Tibial artery (tissue), 4 donors: ENCODE data around the gene BMP6.

ENCODE experiments used
- DNase-seq, 2 donors: peaks; one replicate each; pipeline ENCODE4 v3.0.0-alpha.2; 2019
- H3K27ac ChIP-seq, 2 donors: fragments of 200-600 bp; sonication (generic) in 1 of 2; 1 replicate in 1 of 2; 2 replicates in 1 of 2; pipeline ENCODE4 v1.5.1; 2018 to 2019; ENCODE audit warnings: mild to moderate bottlenecking in 1 of 2
- H3K27me3 ChIP-seq, 2 donors: fragments of 200-600 bp; sonication (generic) in 1 of 2; one replicate each; pipeline versions ENCODE4 v1.5.1 to v1.6.0; 2016 to 2019
- H3K36me3 ChIP-seq, 3 donors: fragments of 200-600 bp; sonication (generic) in 2 of 3; one replicate each; pipeline ENCODE4 v1.5.1; 2016 to 2019; ENCODE audit warnings: mild to moderate bottlenecking in 2 of 3
- H3K4me1 ChIP-seq, 4 donors: fragments of 200-600 bp; sonication (generic) in 2 of 4; 1 replicate in 3 of 4; 2 replicates in 1 of 4; pipeline ENCODE4 v1.5.1; 2016 to 2019
- H3K4me3 ChIP-seq, 2 donors: fragments of 200-600 bp; sonication (generic) in 1 of 2; 1 replicate in 1 of 2; 2 replicates in 1 of 2; pipeline ENCODE4 v1.5.1; 2018 to 2019; ENCODE audit warnings: mild to moderate bottlenecking in 2 of 2
- H3K9me3 ChIP-seq, 3 donors: fragments of 200-600 bp; sonication (generic) in 1 of 3; one replicate each; pipeline ENCODE4 v1.5.1; 2016 to 2019
- CTCF ChIP-seq, 2 experiments: fragments of 200-600 bp in 1 of 2; fragments of 450-650 bp in 1 of 2; IDR thresholded peaks; one replicate each; pipeline ENCODE4 v1.5.1; 2017 to 2019; ENCODE audit warnings: antibody characterized with exemption in 2 of 2, mild to moderate bottlenecking in 1 of 2, moderate library complexity in 1 of 2
- intact Hi-C: fragments of 100-400 bp; cut with DNase I; formaldehyde crosslinking; loops from one replicate; pipeline ENCODE4 v1.15.0; 2023; ENCODE audit warnings: low total_unique reads

The BMP6 gene

GRCh38 chr6:7859591-7859990, 133.7 kb downstream of the BMP6 start:
- Histone ChIP-seq H3K4me1 (no peaks in the 10 kb centered on the region), H3K9me3 (no peaks in the 10 kb centered on the region)
- TF ChIP-seq CTCF (IDR thresholded peaks at IDR 0.05), result no peak

GRCh38 chr6:7865781-7866180, 139.9 kb downstream of the BMP6 start:
- intact Hi-C loops, result loop anchor here (10.0 kb wide), 1 partner anchor 1539 kb away; no protein-coding TSS in a partner anchor

More at GRCh38 chr6:7859591-7859990, 133.7 kb downstream of the BMP6 start:
- Histone ChIP-seq H3K27me3 (no peaks in the 10 kb centered on the region), H3K36me3 (peaks cover 0 to 4% (median 0%) of the 10 kb centered on the region in 3 donors), H3K27ac (no peak overlapping the region), H3K4me3 (no peak overlapping the region)
- DNase-seq, result no peak
- intact Hi-C loops, result no loop called here

GRCh38 chr6:7866526-7866925, 140.6 kb downstream of the BMP6 start:
- intact Hi-C loops, result loop anchor here (10.0 kb wide), 1 partner anchor 1538 kb away; no protein-coding TSS in a partner anchor
- no peaks in the 10 kb centered on the region for H3K27me3 ChIP-seq

More at GRCh38 chr6:7865781-7866180, 139.9 kb downstream of the BMP6 start:
- Histone ChIP-seq H3K27ac (no peak overlapping the region), H3K4me3 (no peak overlapping the region), H3K9me3 (no peaks in the 10 kb centered on the region), H3K36me3 (peaks cover 0 to 13% (median 0%) of the 10 kb centered on the region in 3 donors), H3K27me3 (no peaks in the 10 kb centered on the region), H3K4me1 (no peaks in the 10 kb centered on the region)
- TF ChIP-seq CTCF (IDR thresholded peaks at IDR 0.05), result no peak
- DNase-seq, result no peak

GRCh38 chr6:7868926-7869325, 143.0 kb downstream of the BMP6 start:
- Histone ChIP-seq H3K27ac (no peak overlapping the region), H3K4me1 (no peaks in the 10 kb centered on the region), H3K36me3 (peaks cover 0 to 10% (median 0%) of the 10 kb centered on the region in 3 donors), H3K27me3 (no peaks in the 10 kb centered on the region), H3K9me3 (no peaks in the 10 kb centered on the region), H3K4me3 (no peak overlapping the region)
- DNase-seq, result no peak
- intact Hi-C loops, result loop anchor here (10.0 kb wide), 1 partner anchor 1536 kb away; no protein-coding TSS in a partner anchor
- TF ChIP-seq CTCF (IDR thresholded peaks at IDR 0.05), result no peak

More at GRCh38 chr6:7866526-7866925, 140.6 kb downstream of the BMP6 start:
- no peak for DNase-seq
- Histone ChIP-seq H3K9me3 (no peaks in the 10 kb centered on the region), H3K36me3 (peaks cover 0 to 13% (median 0%) of the 10 kb centered on the region in 3 donors), H3K4me3 (no peak overlapping the region), H3K4me1 (no peaks in the 10 kb centered on the region), H3K27ac (no peak overlapping the region)
- no peak for TF ChIP-seq CTCF (IDR thresholded peaks at IDR 0.05)

- Histone ChIP-seq H3K4me3 (no peak overlapping the region), H3K36me3 (peaks cover 28 to 48% (median 39%) of the 10 kb centered on the region in 3 donors), H3K9me3 (no peaks in the 10 kb centered on the region), H3K27ac (no peak overlapping the region), H3K27me3 (no peaks in the 10 kb centered on the region), H3K4me1 (no peaks in the 10 kb centered on the region)
- intact Hi-C loops, result no loop called here
- TF ChIP-seq CTCF (IDR thresholded peaks at IDR 0.05), result no peak
- DNase-seq, result no peak
These were observed 152.6 kb downstream of the BMP6 start for GRCh38 chr6:7878401-7878964.
